Fibroblast of villous mesenchyme (primary cell): Measurements from ENCODE around the gene PXMP2. TPM values are rescaled to one million over a fixed set of nuclear protein-coding genes. Genes with fewer than 3 reads are reported as not detected.

Experiments
- DNase-seq: peaks from one replicate; pipeline ENCODE4 v3.0.0-alpha.2; 2010; ENCODE audit warnings: low read depth
- H3K4me3 ChIP-seq: 2 replicates; pipeline ENCODE4 v1.5.1; 2011; ENCODE audit warnings: low read depth, mild to moderate bottlenecking, low read length
- total RNA-seq: library from RNA; depleted of rRNA; stranded (reverse); fragments of >200 nt; gene quantifications from 2 replicates; pipeline ENCODE4 v1.2.3, GENCODE V29; 2012
- TF ChIP-seq, protein P1 (sequence below): IDR thresholded peaks from 2 replicates; pipeline ENCODE4 v1.5.1; 2012; ENCODE audit warnings: low read depth, mild to moderate bottlenecking, low read length; ENCODE audit not compliant: insufficient read depth

The PXMP2 gene
- total RNA-seq, 1 donor = 10.8 TPM

- no peak for DNase-seq
- H3K4me3 ChIP-seq = no peak overlapping the region
- TF ChIP-seq, protein P1, sequence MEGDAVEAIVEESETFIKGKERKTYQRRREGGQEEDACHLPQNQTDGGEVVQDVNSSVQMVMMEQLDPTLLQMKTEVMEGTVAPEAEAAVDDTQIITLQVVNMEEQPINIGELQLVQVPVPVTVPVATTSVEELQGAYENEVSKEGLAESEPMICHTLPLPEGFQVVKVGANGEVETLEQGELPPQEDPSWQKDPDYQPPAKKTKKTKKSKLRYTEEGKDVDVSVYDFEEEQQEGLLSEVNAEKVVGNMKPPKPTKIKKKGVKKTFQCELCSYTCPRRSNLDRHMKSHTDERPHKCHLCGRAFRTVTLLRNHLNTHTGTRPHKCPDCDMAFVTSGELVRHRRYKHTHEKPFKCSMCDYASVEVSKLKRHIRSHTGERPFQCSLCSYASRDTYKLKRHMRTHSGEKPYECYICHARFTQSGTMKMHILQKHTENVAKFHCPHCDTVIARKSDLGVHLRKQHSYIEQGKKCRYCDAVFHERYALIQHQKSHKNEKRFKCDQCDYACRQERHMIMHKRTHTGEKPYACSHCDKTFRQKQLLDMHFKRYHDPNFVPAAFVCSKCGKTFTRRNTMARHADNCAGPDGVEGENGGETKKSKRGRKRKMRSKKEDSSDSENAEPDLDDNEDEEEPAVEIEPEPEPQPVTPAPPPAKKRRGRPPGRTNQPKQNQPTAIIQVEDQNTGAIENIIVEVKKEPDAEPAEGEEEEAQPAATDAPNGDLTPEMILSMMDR = no peak
These were observed 43.0 kb downstream of the PXMP2 start for GRCh38 chr12:132730353-132730752.

DNA sequence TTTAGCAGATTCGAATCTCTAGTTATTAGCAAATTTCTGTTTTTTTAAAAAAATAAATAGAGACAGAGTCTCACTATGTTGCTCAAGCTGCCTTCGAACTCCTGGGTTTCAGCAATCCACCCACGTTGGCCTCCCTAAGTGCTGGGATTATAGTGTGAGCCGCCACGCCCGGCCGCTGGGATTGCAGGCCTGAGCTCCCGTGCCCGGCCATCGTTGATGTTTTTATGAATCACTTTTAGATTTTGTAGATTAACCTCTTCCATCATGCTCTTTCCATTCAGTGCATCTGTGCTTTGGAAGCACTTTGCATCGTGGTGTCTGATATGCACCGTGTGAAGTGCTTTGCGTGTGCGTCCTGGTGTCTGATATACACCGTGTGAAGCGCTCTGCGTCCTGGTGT lies 44.2 kb downstream of the PXMP2 start:
- DNase-seq = peak; percentile 7
- H3K4me3 ChIP-seq = no peak overlapping the region
- TF ChIP-seq, protein P1 = no peak

DNA sequence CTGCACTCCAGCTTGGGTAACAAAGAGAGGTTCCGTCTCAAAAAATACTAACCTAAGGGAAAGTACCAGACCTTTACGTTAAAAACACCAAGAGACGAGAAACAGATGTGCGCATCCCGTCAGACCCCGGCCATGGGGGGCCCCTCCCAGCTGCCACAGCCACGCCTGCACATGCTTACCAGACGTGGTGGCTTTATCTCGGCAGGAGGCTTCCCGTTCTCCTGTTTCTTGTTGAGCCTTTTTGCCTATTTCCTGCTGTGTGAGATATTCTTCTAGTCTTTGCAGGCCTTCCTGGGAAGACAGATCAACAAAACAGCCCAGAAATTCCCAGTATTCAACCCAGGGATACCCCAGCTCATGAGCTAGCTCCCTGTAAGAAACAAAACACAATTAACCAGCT lies 46.8 kb downstream of the PXMP2 start:
- DNase-seq = no peak
- TF ChIP-seq, protein P1 = no peak

GRCh38 chr12:132735496-132735895 lies 48.1 kb downstream of the PXMP2 start:
- no peak overlapping the region for H3K4me3 ChIP-seq
- TF ChIP-seq, protein P1 = no peak
- DNase-seq = no peak

More for the DNA sequence above, 46.8 kb downstream of the PXMP2 start:
- no peak overlapping the region for H3K4me3 ChIP-seq

- no peak overlapping the region for H3K4me3 ChIP-seq
- no peak for DNase-seq
- TF ChIP-seq, protein P1 = no peak
These were observed 49.0 kb downstream of the PXMP2 start for GRCh38 chr12:132736378-132736777.

GRCh38 chr12:132736913-132737312 lies 49.5 kb downstream of the PXMP2 start:
- TF ChIP-seq, protein P1 = no peak
- no peak overlapping the region for H3K4me3 ChIP-seq
- no peak for DNase-seq

- DNase-seq = no peak
- TF ChIP-seq, protein P1 = no peak
- no peak overlapping the region for H3K4me3 ChIP-seq
These were observed 52.4 kb downstream of the PXMP2 start for GRCh38 chr12:132739600-132740312.
